HepG2 (cell line): Measurements from ENCODE around the gene CLDND2. TPM values are rescaled to one million over a fixed set of nuclear protein-coding genes. Genes with fewer than 3 reads are reported as not detected.

Experiments used
- AGO1 ChIP-seq: fragments of 200-400 bp; formaldehyde crosslinking; IDR thresholded peaks from 2 replicates; pipeline ENCODE4 v1.6.1; 2017; ENCODE audit warnings: mild to moderate bottlenecking, low read depth, low read length, moderate library complexity; ENCODE audit not compliant: poor library complexity, severe bottlenecking
- DDIT3 ChIP-seq: sonication (generic); formaldehyde crosslinking; IDR thresholded peaks from 2 replicates; pipeline ENCODE4 v1.4.0; 2020; ENCODE audit warnings: mild to moderate bottlenecking, missing genetic modification reagents
- FIP1L1 ChIP-seq: fragments of 200-400 bp; formaldehyde crosslinking; IDR thresholded peaks from 2 replicates; pipeline ENCODE4 v1.6.1; 2018; ENCODE audit warnings: low read depth, mild to moderate bottlenecking, low read length, moderate library complexity, borderline replicate concordance; ENCODE audit not compliant: insufficient read depth
- FOXA1 ChIP-seq, 2 experiments: fragments of 450-650 bp in 1 of 2; sonication (generic) in 1 of 2; formaldehyde crosslinking in 1 of 2; IDR thresholded peaks; 2 replicates each; pipeline versions ENCODE4 v1.4.0 to v1.6.1; 2016 to 2020; ENCODE audit warnings: missing genetic modification reagents in 1 of 2
- HCFC1 ChIP-seq: fragments of 150-350 bp; IDR thresholded peaks from 2 replicates; pipeline ENCODE4 v1.6.1; 2014; ENCODE audit warnings: low read depth, low read length
- HHEX ChIP-seq: IDR thresholded peaks from 2 replicates; pipeline ENCODE4 v1.6.1; 2016; ENCODE audit warnings: control low read depth
- JDP2 ChIP-seq: sonication (generic); formaldehyde crosslinking; IDR thresholded peaks from 2 replicates; pipeline ENCODE4 v1.8.1; 2022; ENCODE audit warnings: missing genetic modification reagents, borderline replicate concordance
- MBNL3 ChIP-seq: fragments of 250-450 bp; sonication (Bioruptor Pico); conservative IDR thresholded peaks from 2 replicates; pipeline ENCODE4 v1.8.0; 2022; ENCODE audit warnings: mild to moderate bottlenecking, inconsistent platforms
- MTA1 ChIP-seq: sonication (generic); formaldehyde crosslinking; IDR thresholded peaks from 2 replicates; pipeline ENCODE4 v1.4.0; 2020; ENCODE audit warnings: missing genetic modification reagents, mild to moderate bottlenecking, borderline replicate concordance
- MYC ChIP-seq: sonication (generic); formaldehyde crosslinking; IDR thresholded peaks from 2 replicates; pipeline ENCODE4 v1.9.0; 2021; ENCODE audit warnings: missing genetic modification reagents, borderline replicate concordance
- RFX3 ChIP-seq: IDR thresholded peaks from 2 replicates; pipeline ENCODE4 v1.6.1; 2016; ENCODE audit warnings: missing biosample characterization, missing genetic modification reagents
- SMARCE1 ChIP-seq: fragments of 450-650 bp; IDR thresholded peaks from 2 replicates; pipeline ENCODE4 v1.6.1; 2017; ENCODE audit warnings: borderline replicate concordance
- TFDP1 ChIP-seq: IDR thresholded peaks from 2 replicates; pipeline ENCODE4 v1.6.1; 2016; ENCODE audit warnings: missing compliant biosample characterization, missing genetic modification reagents, borderline replicate concordance
- YEATS4 ChIP-seq: sonication (generic); formaldehyde crosslinking; IDR thresholded peaks from 2 replicates; pipeline ENCODE4 v1.4.0; 2020; ENCODE audit warnings: missing genetic modification reagents, borderline replicate concordance
- ZBTB1 ChIP-seq: sonication (generic); formaldehyde crosslinking; IDR thresholded peaks from 2 replicates; pipeline ENCODE4 v1.4.0; 2020; ENCODE audit warnings: missing genetic modification reagents, borderline replicate concordance
- ZHX2 ChIP-seq, 2 experiments: sonication (generic) in 1 of 2; formaldehyde crosslinking in 1 of 2; IDR thresholded peaks; 2 replicates each; pipeline versions ENCODE4 v1.6.1 to v1.9.0; 2014 to 2022; ENCODE audit warnings: antibody characterized with exemption in 1 of 2, borderline replicate concordance in 1 of 2, inconsistent platforms in 1 of 2, low read depth in 1 of 2, missing genetic modification reagents in 1 of 2
- ZNF224 ChIP-seq: sonication (generic); formaldehyde crosslinking; IDR thresholded peaks from 2 replicates; pipeline ENCODE4 v1.5.0; 2020; ENCODE audit warnings: mild to moderate bottlenecking, missing genetic modification reagents
- ZNF547 ChIP-seq: sonication (generic); formaldehyde crosslinking; IDR thresholded peaks from 2 replicates; pipeline ENCODE4 v1.5.1; 2020; ENCODE audit warnings: mild to moderate bottlenecking, missing genetic modification reagents
- ZNF572 ChIP-seq: sonication (generic); formaldehyde crosslinking; IDR thresholded peaks from 2 replicates; pipeline ENCODE4 v1.5.1; 2020; ENCODE audit warnings: mild to moderate bottlenecking, missing genetic modification reagents
- ZNF577 ChIP-seq: sonication (generic); formaldehyde crosslinking; IDR thresholded peaks from 2 replicates; pipeline ENCODE4 v1.4.0; 2020; ENCODE audit warnings: mild to moderate bottlenecking, low read depth, missing genetic modification reagents, borderline replicate concordance
- ZNF598 ChIP-seq: sonication (generic); formaldehyde crosslinking; IDR thresholded peaks from 2 replicates; pipeline ENCODE4 v1.5.1; 2020; ENCODE audit warnings: mild to moderate bottlenecking, missing genetic modification reagents, borderline replicate concordance
- ZNF773 ChIP-seq: sonication (generic); formaldehyde crosslinking; IDR thresholded peaks from 2 replicates; pipeline ENCODE4 v1.4.0; 2020; ENCODE audit warnings: missing genetic modification reagents, borderline replicate concordance
- polyA plus RNA-seq, 8 experiments: library from polyadenylated mRNA; depleted of rRNA in 3 of 8; stranded (reverse) in 7 of 8; unstranded in 1 of 8; fragments of >200 nt; fragmentation: Illumina TruSeq in 4 of 8; extraction: Trizol in 4 of 8; gene quantifications; 2 replicates each; pipeline versions ENCODE4 v1.2.1 to v1.2.3, GENCODE V29; 2011 to 2016; ENCODE audit warnings: low read depth in 4 of 8, missing spikeins in 1 of 8, mixed read lengths in 1 of 8; ENCODE audit not compliant: insufficient read depth in 1 of 8
- total RNA-seq, 5 experiments: library from RNA; depleted of rRNA; stranded (reverse); fragments of >200 nt; fragmentation: Illumina TruSeq; extraction: Trizol; gene quantifications; 2 replicates each; pipeline ENCODE4 v1.2.3, GENCODE V29; 2016; ENCODE audit warnings: low read depth in 1 of 5

Gene CLDND2
- total and polyA plus RNA-seq, 2 of the 13 experiments (the other 11 are each of a cell fraction or from before 2014, with no cell fraction given) = 0.84 to 1.8 TPM

GRCh38 chr19:51365211-51365964, 3.4 kb downstream of the CLDND2 start (continued):
- no peak for TF ChIP-seq TFDP1
- TF ChIP-seq ZNF598 (CRISPR knock-in tag) = no peak; the same call in 1 of the 2 replicates
- peak; percentile 45; the same call in 1 of the 2 replicates for TF ChIP-seq MTA1 (CRISPR knock-in tag)
- TF ChIP-seq ZNF572 (CRISPR knock-in tag) = no peak
- no peak for TF ChIP-seq MBNL3 (CRISPR knock-in tag)
- no peak for TF ChIP-seq ZNF773
- TF ChIP-seq AGO1 = no peak
- TF ChIP-seq SMARCE1 = no peak
- no peak for TF ChIP-seq ZNF577 (CRISPR knock-in tag)
- no peak for TF ChIP-seq DDIT3 (CRISPR knock-in tag)
- no peak for TF ChIP-seq ZBTB1
- no peak for TF ChIP-seq HHEX (CRISPR knock-in tag)
- TF ChIP-seq JDP2 (CRISPR knock-in tag) = no peak
- TF ChIP-seq ZHX2 (IDR thresholded peaks at IDR 0.05; ENCODE audit: low read depth) = no peak
- peak; percentile 65; the same call in 1 of the 2 replicates for TF ChIP-seq ZHX2 (CRISPR knock-in tag; IDR thresholded peaks at IDR 0.05; ENCODE audit: borderline replicate concordance)
- 0 out of 2 replicates have a peak, but pooled peaks have one; percentile 20 for TF ChIP-seq HCFC1
- no peak for TF ChIP-seq FIP1L1
- no peak; the same call in 1 of the 2 replicates for TF ChIP-seq ZNF547 (CRISPR knock-in tag)
- 0 out of 2 replicates have a peak, but pooled peaks have one; percentile 50 for TF ChIP-seq ZNF224 (CRISPR knock-in tag)
- no peak for TF ChIP-seq FOXA1 (IDR thresholded peaks at IDR 0.05)
- peak; percentile 78 for TF ChIP-seq FOXA1 (CRISPR knock-in tag; IDR thresholded peaks at IDR 0.05)
- TF ChIP-seq MYC (CRISPR knock-in tag) = no peak
- no peak for TF ChIP-seq YEATS4
- no peak for TF ChIP-seq RFX3 (CRISPR knock-in tag)
